CD4-positive, alpha-beta memory T cell (primary cell): ENCODE measurements around the gene WNT1. TPM values are rescaled to one million over a fixed set of nuclear protein-coding genes. Genes with fewer than 3 reads are reported as not detected.

Experiments
- CTCF ChIA-PET: fragments of 350-600 bp; sonication (Branson Sonifier 250); formaldehyde crosslinking; loops from one replicate; lab custom pipeline; 2021; ENCODE audit warnings: inconsistent platforms; ENCODE audit not compliant: partially characterized antibody; lab: Charles Lee
- POLR2A ChIA-PET: fragments of 350-600 bp; sonication (Branson Sonifier 250); formaldehyde crosslinking; loops from one replicate; lab custom pipeline; 2021; ENCODE audit not compliant: partially characterized antibody; lab: Charles Lee
- DNase-seq, 5 donors: peaks; one replicate each; pipeline versions ENCODE4 v3.0.0 to v3.0.0-alpha.2; 2020 to 2022; ENCODE audit warnings: mixed read lengths in 1 of 5
- H3K27ac ChIP-seq: one replicate; pipeline ENCODE4 v1.7.0; 2013; ENCODE audit warnings: low read depth, low read length
- H3K27me3 ChIP-seq: 2 replicates; pipeline ENCODE4 v1.7.0; 2013; ENCODE audit warnings: mild to moderate bottlenecking, low read length, moderate library complexity; ENCODE audit not compliant: insufficient read depth
- H3K36me3 ChIP-seq: 2 replicates; pipeline ENCODE4 v1.7.0; 2013; ENCODE audit warnings: mild to moderate bottlenecking, low read length, moderate library complexity; ENCODE audit not compliant: insufficient read depth
- H3K4me1 ChIP-seq: 2 replicates; pipeline ENCODE4 v1.7.0; 2013; ENCODE audit warnings: mild to moderate bottlenecking, low read length, moderate library complexity; ENCODE audit not compliant: insufficient read depth
- H3K4me3 ChIP-seq, 2 donors: one replicate each; pipeline ENCODE4 v1.7.0; 2013; ENCODE audit warnings: low read length in 2 of 2, mild to moderate bottlenecking in 1 of 2
- H3K9me3 ChIP-seq, 2 donors: one replicate each; pipeline ENCODE4 v1.7.0; 2013; ENCODE audit warnings: low read length in 2 of 2, control low read depth in 1 of 2; ENCODE audit not compliant: control insufficient read depth in 1 of 2
- H3K27ac Mint-ChIP-seq, 7 donors: one replicate each; pipeline ENCODE4 v1.8.0; 2020 to 2021; ENCODE audit warnings: mixed read lengths in 7 of 7, mild to moderate bottlenecking in 6 of 7, inconsistent platforms in 3 of 7, moderate library complexity in 3 of 7
- H3K27me3 Mint-ChIP-seq, 2 donors: one replicate each; pipeline ENCODE4 v1.8.0; 2020 to 2021; ENCODE audit warnings: mixed read lengths in 2 of 2
- H3K36me3 Mint-ChIP-seq, 2 donors: one replicate each; pipeline ENCODE4 v1.8.0; 2020 to 2021; ENCODE audit warnings: mixed read lengths in 2 of 2, inconsistent platforms in 1 of 2, mild to moderate bottlenecking in 1 of 2
- H3K4me1 Mint-ChIP-seq, 4 donors: one replicate each; pipeline ENCODE4 v1.8.0; 2020 to 2021; ENCODE audit warnings: mixed read lengths in 4 of 4, mild to moderate bottlenecking in 1 of 4
- H3K4me3 Mint-ChIP-seq, 8 donors: one replicate each; pipeline ENCODE4 v1.8.0; 2020 to 2021; ENCODE audit warnings: mixed read lengths in 8 of 8, mild to moderate bottlenecking in 7 of 8, moderate library complexity in 6 of 8, inconsistent platforms in 3 of 8
- H3K9me3 Mint-ChIP-seq, 8 donors: one replicate each; pipeline ENCODE4 v1.8.0; 2020 to 2021; ENCODE audit warnings: mixed read lengths in 8 of 8, mild to moderate bottlenecking in 5 of 8, inconsistent platforms in 3 of 8, moderate library complexity in 1 of 8
- intact Hi-C: fragments of 100-400 bp; cut with micrococcal nuclease; formaldehyde crosslinking; loops from one replicate; pipeline ENCODE4 v1.15.1; 2023
- polyA plus RNA-seq, 2 donors: library from polyadenylated mRNA; unstranded; fragments of 300-500 nt; fragmentation: Illumina TruSeq; gene quantifications; one replicate each; pipeline ENCODE4 v1.2.3, GENCODE V29; 2021
- total RNA-seq, 2 experiments: library from RNA; stranded (reverse); gene quantifications; one replicate each; pipeline ENCODE4 v1.2.3, GENCODE V29; 2021

Gene WNT1
- total and polyA plus RNA-seq, 4 experiments from 2014 or later, result 0.55 to 2.8 (median 1.4) TPM

DNA sequence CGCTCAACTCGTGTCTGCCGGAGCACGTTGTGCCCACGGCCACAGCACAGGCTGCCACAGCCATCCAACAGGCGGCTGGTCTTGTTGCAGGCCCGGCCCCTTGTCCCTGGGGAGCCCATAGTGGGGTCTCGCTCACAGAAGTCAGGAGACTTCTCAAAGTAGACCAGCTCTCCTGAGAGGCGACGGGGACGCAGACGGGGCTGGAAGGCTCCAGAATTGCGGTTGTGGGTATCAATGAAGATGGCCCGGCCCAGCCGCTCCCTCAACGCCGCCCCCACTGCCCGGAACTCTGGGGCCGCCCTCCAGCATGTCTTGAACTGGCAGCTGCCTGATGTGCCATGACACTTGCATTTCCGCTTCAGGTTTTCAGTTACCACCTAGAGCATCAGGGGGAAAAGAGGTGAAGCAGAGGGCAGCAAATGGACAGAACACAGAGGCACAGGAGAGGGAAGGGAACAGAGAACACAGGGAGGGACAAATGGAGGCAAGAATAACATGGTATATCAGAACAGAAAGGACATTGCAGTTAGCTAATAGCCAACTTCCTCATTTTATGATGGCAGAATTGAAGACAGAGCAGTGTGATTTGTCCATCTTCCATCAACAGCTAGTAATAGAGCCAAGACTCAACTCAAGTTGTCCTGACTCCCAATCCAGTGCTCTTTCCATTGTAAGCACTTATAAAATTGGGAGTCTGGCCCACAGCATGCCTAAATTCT is 11.8 kb upstream of the WNT1 start:
- Histone ChIP-seq H3K36me3 (no peaks in the 10 kb centered on the region), H3K9me3 (no peaks in the 10 kb centered on the region), H3K4me1 (peaks cover 23% of the 10 kb centered on the region), H3K4me3 (no peak overlapping the region), H3K27ac (no peak overlapping the region), H3K27me3 (peaks cover 8% of the 10 kb centered on the region)
- Mint-ChIP-seq H3K27me3 (peaks cover 6 to 8% of the 10 kb centered on the region in 2 donors), H3K4me3 (no peak overlapping the region), H3K36me3 (no peaks in the 10 kb centered on the region), H3K4me1 (peaks cover 7 to 24% (median 13%) of the 10 kb centered on the region in 4 donors), H3K9me3 (no peaks in the 10 kb centered on the region), H3K27ac (peak overlapping the region in 2 of 7 donors; percentile 1 to 86)
- ChIA-PET POLR2A (interaction anchor here (2.1 to 3.3 kb wide), 2 partner anchors 9 to 13 kb away, joined by 5 to 18 read pairs; partner anchors contain the start of gene ARF3), CTCF (interaction anchor here (0.9 to 5.9 kb wide), 5 partner anchors 9 to 75 kb away, joined by 3 to 55 read pairs (median 10); partner anchors contain the start of genes ARF3 and WNT1)
- DNase-seq, result no peak
- intact Hi-C loops, result no loop called here

DNA sequence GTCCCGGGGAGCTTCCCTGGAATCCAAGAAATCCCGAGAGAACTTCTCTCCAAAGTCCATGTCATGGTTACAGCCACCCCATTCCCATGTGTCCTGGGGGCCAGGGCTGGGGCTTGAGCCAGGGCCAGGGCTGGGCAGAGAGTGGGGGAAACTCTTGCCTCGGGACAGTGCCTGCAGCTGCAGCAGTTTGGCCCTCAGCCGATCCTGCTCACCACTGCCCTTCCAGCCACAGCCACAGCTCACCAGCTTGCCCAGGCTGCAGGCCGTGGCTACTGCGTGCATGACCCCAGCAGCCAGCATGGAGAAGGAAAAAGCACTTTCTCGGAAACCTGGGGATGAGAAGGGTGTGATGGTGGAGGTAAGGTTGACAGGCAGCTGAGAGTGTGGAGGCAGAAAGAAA is 10.1 kb upstream of the WNT1 start:
- POLR2A ChIA-PET, result interaction anchor here (3.3 to 4.7 kb wide), 2 partner anchors 10 to 12 kb away, joined by 18 to 36 read pairs; partner anchors contain the start of genes ARF3 and WNT1
- Mint-ChIP-seq H3K4me1 (peaks cover 13 to 39% (median 25%) of the 10 kb centered on the region in 4 donors), H3K9me3 (peaks cover 0 to 2% (median 0%) of the 10 kb centered on the region in 8 donors), H3K27me3 (peaks cover 21% of the 10 kb centered on the region in 2 donors), H3K4me3 (no peak overlapping the region), H3K36me3 (no peaks in the 10 kb centered on the region), H3K27ac (no peak overlapping the region)
- Histone ChIP-seq H3K4me3 (no peak overlapping the region), H3K4me1 (peaks cover 39% of the 10 kb centered on the region), H3K36me3 (no peaks in the 10 kb centered on the region), H3K27me3 (peaks cover 19% of the 10 kb centered on the region), H3K9me3 (no peaks in the 10 kb centered on the region), H3K27ac (no peak overlapping the region)
- intact Hi-C loops, result no loop called here
- CTCF ChIA-PET, result interaction anchor here (0.9 to 5.9 kb wide), 10 partner anchors 8 to 120 kb away, joined by 3 to 55 read pairs (median 5); partner anchors contain the start of genes ARF3 and WNT1
- no peak for DNase-seq

DNA sequence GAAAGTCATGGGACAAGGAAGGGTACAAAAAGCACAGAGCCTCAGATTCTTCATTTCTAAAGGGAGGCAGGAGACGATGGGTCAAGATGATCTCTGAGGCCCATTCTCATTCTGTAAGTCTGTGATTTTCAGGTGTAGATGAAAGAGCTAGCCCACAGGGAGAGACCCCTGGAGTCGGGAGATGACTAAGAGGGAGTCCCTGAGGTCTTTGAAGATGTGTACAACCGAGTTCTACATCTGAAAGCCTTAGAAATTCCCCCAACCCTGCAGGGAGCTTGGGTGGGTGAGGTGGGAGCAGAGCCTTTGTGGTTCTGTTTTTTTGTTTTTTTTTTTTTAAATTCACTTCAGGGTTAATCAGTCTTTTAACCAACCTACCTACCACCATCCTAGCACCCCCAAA is 9.7 kb upstream of the WNT1 start:
- H3K27ac ChIP-seq, result no peak overlapping the region
- CTCF ChIA-PET, result interaction anchor here (0.9 to 5.9 kb wide), 12 partner anchors 9 to 120 kb away, joined by 3 to 55 read pairs (median 5); partner anchors contain the start of genes ARF3 and WNT1
- H3K27me3 ChIP-seq, result peaks cover 24% of the 10 kb centered on the region
- no peak overlapping the region for H3K4me3 ChIP-seq
- Mint-ChIP-seq H3K27me3 (peaks cover 24 to 25% of the 10 kb centered on the region in 2 donors), H3K27ac (peak overlapping the region in 1 of 7 donors; percentile 57), H3K9me3 (peaks cover 0 to 2% (median 0%) of the 10 kb centered on the region in 8 donors), H3K36me3 (no peaks in the 10 kb centered on the region), H3K4me1 (peaks cover 13 to 39% (median 26%) of the 10 kb centered on the region in 4 donors), H3K4me3 (peak overlapping the region in 1 of 8 donors; percentile 29)
- no peaks in the 10 kb centered on the region for H3K36me3 ChIP-seq
- intact Hi-C loops, result no loop called here
- H3K9me3 ChIP-seq, result no peaks in the 10 kb centered on the region
- peaks cover 39% of the 10 kb centered on the region for H3K4me1 ChIP-seq
- no peak for DNase-seq
- POLR2A ChIA-PET, result interaction anchor here (3.3 to 4.7 kb wide), 2 partner anchors 11 kb away, joined by 18 to 36 read pairs; partner anchors contain the start of genes ARF3 and WNT1

DNA sequence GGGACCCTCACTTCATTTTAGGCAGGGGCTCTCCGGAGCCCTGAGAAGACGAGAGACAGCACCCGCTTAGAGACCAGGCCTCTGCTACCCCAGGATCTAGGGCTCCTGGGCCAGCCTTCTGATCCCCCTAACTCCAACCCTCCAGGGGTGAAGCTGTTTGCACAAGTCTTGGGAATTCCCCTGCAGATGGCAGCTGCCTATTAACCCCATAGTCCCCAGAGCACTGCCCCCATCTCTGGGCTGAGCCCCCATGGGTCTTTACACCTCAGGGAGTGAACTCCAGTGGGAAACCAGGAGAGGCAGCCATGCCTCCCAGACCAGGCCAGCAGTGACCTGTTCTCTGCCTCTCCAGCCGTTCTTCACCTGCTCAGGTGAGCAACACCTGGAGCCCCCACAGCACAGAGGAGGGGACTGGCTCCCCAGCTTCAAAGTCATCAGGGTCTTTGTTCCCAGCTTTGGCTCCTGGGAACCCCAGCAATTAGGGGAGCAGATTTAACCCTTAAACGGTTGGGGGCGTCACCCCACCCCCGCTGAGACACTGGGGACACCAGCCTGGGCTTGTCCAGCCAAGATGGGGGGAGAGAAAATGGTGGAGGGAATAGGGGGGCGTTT is 8.9 kb upstream of the WNT1 start:
- no peak overlapping the region for H3K27ac ChIP-seq
- ChIA-PET POLR2A (interaction anchor here (0.7 to 4.7 kb wide), 7 partner anchors 11 to 117 kb away, joined by 3 to 36 read pairs (median 4); partner anchors contain the start of genes ARF3, DDX23 and WNT1), CTCF (interaction anchor here (0.7 to 5.9 kb wide), 13 partner anchors 9 to 187 kb away, joined by 3 to 55 read pairs (median 5); partner anchors contain the start of genes ARF3, FKBP11 and WNT1)
- peaks cover 39% of the 10 kb centered on the region for H3K4me1 ChIP-seq
- no peaks in the 10 kb centered on the region for H3K9me3 ChIP-seq
- peaks cover 25% of the 10 kb centered on the region in 2 donors for H3K27me3 Mint-ChIP-seq
- H3K36me3 Mint-ChIP-seq, result no peaks in the 10 kb centered on the region
- no peak for DNase-seq
- peaks cover 13 to 39% (median 26%) of the 10 kb centered on the region in 4 donors for H3K4me1 Mint-ChIP-seq
- H3K27ac Mint-ChIP-seq, result peak overlapping the region in 2 of 7 donors; percentile 24 to 29
- peaks cover 0 to 2% (median 0%) of the 10 kb centered on the region in 8 donors for H3K9me3 Mint-ChIP-seq
- H3K36me3 ChIP-seq, result no peaks in the 10 kb centered on the region
- H3K4me3 ChIP-seq, result no peak overlapping the region
- peaks cover 26% of the 10 kb centered on the region for H3K27me3 ChIP-seq
- peak overlapping the region in 6 of 8 donors; percentile 26 to 72 (median 34) for H3K4me3 Mint-ChIP-seq
- intact Hi-C loops, result no loop called here

DNA sequence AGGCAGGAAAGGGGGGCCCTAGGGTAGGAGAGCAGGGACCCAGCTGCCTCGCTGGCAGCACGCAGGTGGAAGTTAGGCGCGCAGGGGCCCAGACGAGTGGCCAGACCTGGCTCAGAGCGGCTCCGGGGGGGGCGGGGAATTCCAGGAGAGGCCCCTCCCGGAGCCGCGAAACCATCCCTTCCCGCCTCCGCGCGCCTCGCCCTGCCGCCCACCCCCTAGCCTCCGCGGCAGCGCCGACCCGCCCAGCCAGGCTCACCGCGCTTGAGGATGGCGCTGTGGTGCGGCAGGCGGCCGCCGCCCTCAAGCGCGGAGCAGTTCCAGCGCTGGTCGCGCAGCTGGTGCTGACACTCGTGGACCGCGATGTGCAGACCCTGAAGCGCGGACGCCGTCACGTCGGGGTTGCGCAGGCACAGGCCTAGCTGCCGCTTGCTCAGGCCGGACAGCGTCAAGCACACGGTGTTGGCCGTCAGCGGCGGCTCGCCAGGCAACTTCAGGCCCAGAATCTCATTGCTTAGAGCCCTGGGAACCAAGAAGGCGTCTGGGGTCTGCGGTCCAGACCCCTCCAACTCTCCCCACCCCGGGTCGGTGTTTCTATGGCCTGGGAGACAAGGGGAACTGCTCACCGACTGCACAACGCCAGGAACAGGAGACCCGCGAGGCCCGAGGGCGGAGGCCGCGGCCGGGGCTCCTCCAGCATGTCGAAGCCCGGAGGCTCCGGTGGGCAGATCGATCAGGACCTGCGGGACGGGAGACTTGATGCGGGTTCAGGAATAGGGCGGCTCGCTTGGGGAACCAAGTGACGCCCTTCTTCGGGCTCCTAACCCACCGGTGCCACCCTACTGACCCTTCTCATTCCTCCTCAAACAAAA is 8.1 kb upstream of the WNT1 start:
- Histone ChIP-seq H3K36me3 (no peaks in the 10 kb centered on the region), H3K27ac (no peak overlapping the region), H3K9me3 (no peaks in the 10 kb centered on the region), H3K4me1 (peaks cover 39% of the 10 kb centered on the region), H3K27me3 (peaks cover 26% of the 10 kb centered on the region), H3K4me3 (peak overlapping the region in 1 of 2 donors; percentile 41)
- Mint-ChIP-seq H3K4me3 (peak overlapping the region; percentile 12 to 87 (median 64)), H3K27me3 (peaks cover 27 to 30% of the 10 kb centered on the region in 2 donors), H3K4me1 (peaks cover 13 to 39% (median 26%) of the 10 kb centered on the region in 4 donors), H3K27ac (peak overlapping the region in 2 of 7 donors; percentile 44 to 51), H3K9me3 (peaks cover 0 to 2% (median 0%) of the 10 kb centered on the region in 8 donors), H3K36me3 (no peaks in the 10 kb centered on the region)
- DNase-seq, result peak in 3 of 5 donors; percentile 37 to 47 (median 38)
- intact Hi-C loops, result loop anchor here (1.0 kb wide), 1 partner anchor 10 kb away; no protein-coding TSS in a partner anchor
- ChIA-PET CTCF (interaction anchor here (0.6 to 5.9 kb wide), 11 partner anchors 8 to 1758 kb away, joined by 3 to 55 read pairs (median 4); partner anchors contain the start of genes ARF3, FKBP11 and WNT1), POLR2A (interaction anchor here (0.7 to 4.7 kb wide), 8 partner anchors 10 to 118 kb away, joined by 3 to 36 read pairs (median 4); partner anchors contain the start of genes ARF3, DDX23 and WNT1)
